ENCODE data around the gene GREB1L. TPM values are rescaled to one million over a fixed set of nuclear protein-coding genes. Genes with fewer than 3 reads are reported as not detected.

GREB1L gene
- polyA plus RNA-seq, 2 of the 4 experiments (the other 2 are of a cell fraction), result 1.4 to 2.8 TPM

- POLR2A ChIA-PET, result no interaction called here
- no peak for TF ChIP-seq ESRRA (IDR thresholded peaks at IDR 0.05; ENCODE audit: borderline replicate concordance, low read length)
- TF ChIP-seq HDAC2 (IDR thresholded peaks at IDR 0.05), result no peak
- TF ChIP-seq ZNF302 (CRISPR knock-in tag; IDR thresholded peaks at IDR 0.05), result no peak
- TF ChIP-seq ELK1 (IDR thresholded peaks at IDR 0.05; ENCODE audit: low read depth, low read length), result no peak
- TF ChIP-seq HMGXB4 (CRISPR knock-in tag; IDR thresholded peaks at IDR 0.05; ENCODE audit: borderline replicate concordance), result no peak
- TF ChIP-seq FOSL2 (IDR thresholded peaks at IDR 0.05), result no peak
- no peak for TF ChIP-seq FOSL2 (CRISPR knock-in tag; IDR thresholded peaks at IDR 0.05)
- no peak for TF ChIP-seq USF2 (IDR thresholded peaks at IDR 0.05)
- TF ChIP-seq SMC3 (IDR thresholded peaks at IDR 0.05), result no peak
- TF ChIP-seq RNF2 (IDR thresholded peaks at IDR 0.05; ENCODE audit: borderline replicate concordance, low read depth), result no peak
- no peak for TF ChIP-seq SREBF2 (IDR thresholded peaks at IDR 0.05)
- CTCF ChIA-PET, result no interaction called here
Measured at GRCh38 chr18:21342372-21342771, 100.3 kb downstream of the GREB1L start.

GRCh38 chr18:21344860-21345259 lies 102.8 kb downstream of the GREB1L start:
- Histone ChIP-seq H3K27ac (no peak overlapping the region), H3K9me3 (no peaks in the 10 kb centered on the region), H3K4me1 (no peaks in the 10 kb centered on the region), H3K4me3 (no peak overlapping the region), H3K4me2 (no peak overlapping the region)
- WGBS (ENCODE audit: missing lambda C conversion rate), result 45% methylated on average over 1 of the region's 1 CpG
- ATAC-seq (no peak), FAIRE-seq (no peak), DNase-seq (ENCODE audit: low read depth in 1 of 2, low spot score in 1 of 2) (no peak)
- TF ChIP-seq MYC (IDR thresholded peaks at IDR 0.05; ENCODE audit: borderline replicate concordance, low read length) (no peak), HES2 (IDR thresholded peaks at IDR 0.05) (no peak)
- ChIA-PET CTCF (no interaction called here), POLR2A (no interaction called here)

More at GRCh38 chr18:21342372-21342771, 100.3 kb downstream of the GREB1L start:
- 94% methylated on average over 1 of the region's 1 CpG for WGBS (ENCODE audit: missing lambda C conversion rate)
- no peak overlapping the region for H3K4me2 ChIP-seq
- H3K9me3 ChIP-seq, result no peaks in the 10 kb centered on the region
- DNase-seq (ENCODE audit: low read depth in 1 of 2, low spot score in 1 of 2) (no peak), ATAC-seq (no peak), FAIRE-seq (no peak)
- no peak overlapping the region for H3K4me3 ChIP-seq
- H3K27ac ChIP-seq, result no peak overlapping the region
- H3K4me1 ChIP-seq, result no peaks in the 10 kb centered on the region

- H3K27ac ChIP-seq, result no peak overlapping the region
- H3K4me3 ChIP-seq, result no peak overlapping the region
- CTCF ChIA-PET, result interaction anchor here (0.7 kb wide), 1 partner anchor 149 kb away, joined by 3 read pairs; no protein-coding TSS in a partner anchor
- ATAC-seq, result no peak
- no peak for DNase-seq (ENCODE audit: low read depth in 1 of 2, low spot score in 1 of 2)
- no peak for FAIRE-seq
- POLR2A ChIA-PET, result no interaction called here
- H3K4me1 ChIP-seq, result no peaks in the 10 kb centered on the region
- H3K4me2 ChIP-seq, result no peak overlapping the region
- H3K9me3 ChIP-seq, result no peaks in the 10 kb centered on the region
- TF ChIP-seq MYC (IDR thresholded peaks at IDR 0.05; ENCODE audit: borderline replicate concordance, low read length) (no peak), ATOH8 (CRISPR knock-in tag; IDR thresholded peaks at IDR 0.05; ENCODE audit: low read depth) (no peak), CTCF (IDR thresholded peaks at IDR 0.05) (no peak), ESRRA (IDR thresholded peaks at IDR 0.05; ENCODE audit: borderline replicate concordance, low read length) (no peak), NFE2L2 (conservative IDR thresholded peaks at IDR 0.05; ENCODE audit: low read length) (no peak)
- 60% methylated on average over 7 of the region's 7 CpGs for WGBS (ENCODE audit: missing lambda C conversion rate)
Measured at GRCh38 chr18:21345840-21346239, 103.8 kb downstream of the GREB1L start.

All from A549 (cell line).